NCI-H128 (cell line): ENCODE measurements around the gene RNASE11.

ENCODE experiments used
- DNase-seq: peaks from one replicate; lab custom pipeline; 2025; ENCODE audit not compliant: unreplicated experiment; lab: John Stamatoyannopoulos, UW

Gene RNASE11

DNA sequence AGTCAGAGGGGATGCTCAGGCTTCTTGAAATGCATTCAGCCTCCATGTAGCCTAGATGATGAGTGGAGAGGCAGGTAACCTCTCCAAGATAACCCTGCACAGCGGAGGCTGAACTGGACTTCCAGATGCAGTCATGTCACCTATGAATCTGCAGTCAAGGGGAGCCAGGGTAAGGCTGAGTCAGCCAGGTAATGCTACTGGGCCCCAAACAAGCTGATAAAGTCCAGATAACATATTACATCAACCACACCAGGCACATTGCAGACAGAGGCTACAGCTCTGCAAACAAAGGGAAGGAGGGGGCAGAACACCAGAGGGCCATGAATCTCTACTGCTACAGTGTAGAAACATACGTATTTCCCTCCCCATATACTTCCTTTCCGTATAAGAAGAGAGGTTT lies 40.9 kb downstream of the RNASE11 start:
- no peak for DNase-seq

GRCh38 chr14:20539906-20540305 lies 47.9 kb downstream of the RNASE11 start:
- no peak for DNase-seq
